DND-41 (cell line): ENCODE results near the gene PPP1R13B.

Experiments
- EZH2 ChIP-seq: IDR thresholded peaks from 3 replicates; pipeline ENCODE4 v1.6.1; 2012; ENCODE audit warnings: borderline replicate concordance, low read depth, mild to moderate bottlenecking, moderate library complexity, low read length, inconsistent platforms; ENCODE audit not compliant: severe bottlenecking
- TF ChIP-seq, protein P1 (sequence below): IDR thresholded peaks from 2 replicates; pipeline ENCODE4 v1.5.1; 2012; ENCODE audit warnings: borderline replicate concordance, low read length, moderate library complexity, mild to moderate bottlenecking; ENCODE audit not compliant: poor library complexity, severe bottlenecking; ENCODE audit errors: extremely low read depth

DNA sequence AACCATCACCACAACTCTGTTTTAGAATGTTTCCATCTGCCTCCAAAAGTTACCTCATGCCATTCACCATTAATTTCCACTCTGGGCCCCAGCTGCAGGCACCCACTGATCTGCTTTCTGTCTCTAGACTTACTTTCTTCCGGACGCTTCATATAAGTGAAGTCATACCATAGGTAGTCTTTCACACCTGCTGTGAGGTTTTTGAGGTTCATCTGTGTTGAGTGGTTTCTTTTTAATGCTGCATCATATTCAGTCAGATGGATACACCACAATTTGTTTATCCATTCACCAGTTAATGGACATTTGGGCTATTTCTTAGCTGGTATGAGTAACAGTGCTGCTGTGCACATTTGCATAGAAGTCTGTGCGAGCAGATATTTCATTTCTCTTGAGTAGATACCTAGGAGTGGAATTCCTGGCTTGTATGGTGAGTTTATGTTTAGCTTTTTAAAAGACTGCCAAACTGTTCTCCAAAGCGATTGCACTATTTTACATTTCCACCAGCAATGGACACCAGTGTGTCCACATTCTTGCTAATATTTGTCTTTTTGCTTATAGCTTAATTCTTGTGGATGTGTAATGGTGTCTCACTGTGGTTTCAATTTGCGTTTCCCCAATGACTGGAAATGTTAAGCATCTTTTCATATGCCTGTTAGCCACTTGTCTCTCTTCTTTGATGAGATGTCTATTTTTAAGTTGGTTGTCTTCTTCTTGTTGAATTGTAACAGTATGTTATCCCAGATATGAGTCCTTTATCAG, 83.5 kb downstream of the PPP1R13B start:
- TF ChIP-seq, protein P1, sequence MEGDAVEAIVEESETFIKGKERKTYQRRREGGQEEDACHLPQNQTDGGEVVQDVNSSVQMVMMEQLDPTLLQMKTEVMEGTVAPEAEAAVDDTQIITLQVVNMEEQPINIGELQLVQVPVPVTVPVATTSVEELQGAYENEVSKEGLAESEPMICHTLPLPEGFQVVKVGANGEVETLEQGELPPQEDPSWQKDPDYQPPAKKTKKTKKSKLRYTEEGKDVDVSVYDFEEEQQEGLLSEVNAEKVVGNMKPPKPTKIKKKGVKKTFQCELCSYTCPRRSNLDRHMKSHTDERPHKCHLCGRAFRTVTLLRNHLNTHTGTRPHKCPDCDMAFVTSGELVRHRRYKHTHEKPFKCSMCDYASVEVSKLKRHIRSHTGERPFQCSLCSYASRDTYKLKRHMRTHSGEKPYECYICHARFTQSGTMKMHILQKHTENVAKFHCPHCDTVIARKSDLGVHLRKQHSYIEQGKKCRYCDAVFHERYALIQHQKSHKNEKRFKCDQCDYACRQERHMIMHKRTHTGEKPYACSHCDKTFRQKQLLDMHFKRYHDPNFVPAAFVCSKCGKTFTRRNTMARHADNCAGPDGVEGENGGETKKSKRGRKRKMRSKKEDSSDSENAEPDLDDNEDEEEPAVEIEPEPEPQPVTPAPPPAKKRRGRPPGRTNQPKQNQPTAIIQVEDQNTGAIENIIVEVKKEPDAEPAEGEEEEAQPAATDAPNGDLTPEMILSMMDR, result no peak
- TF ChIP-seq EZH2, result no peak
